SU-DHL-6 (cell line): ENCODE results near the gene GRID1.

Experiments
- CTCF ChIP-seq: fragments of 200-600 bp; sonication (generic); IDR thresholded peaks from one replicate; pipeline ENCODE4 v1.5.1; 2017; ENCODE audit warnings: antibody characterized with exemption, mild to moderate bottlenecking, low read length, moderate library complexity; ENCODE audit not compliant: insufficient read depth, poor library complexity, severe bottlenecking
- EZH2phosphoT487 ChIP-seq: fragments of 200-600 bp; sonication (generic), shearing (Covaris generic); conservative IDR thresholded peaks from 2 replicates; pipeline ENCODE4 v1.6.1; 2018; ENCODE audit warnings: mild to moderate bottlenecking, antibody characterized with exemption, low read length, moderate library complexity, mixed read lengths

GRCh38 chr10:85724215-85724614 lies 642.4 kb downstream of the GRID1 start:
- TF ChIP-seq CTCF (no peak), EZH2phosphoT487 (no peak)
